Activated CD4-positive, alpha-beta T cell treated with anti-CD3 and anti-CD28 coated beads, Interleukin-2, amount 10 ng/mL, durations not matched to agents 24 days and 14 days (primary cell): ENCODE results near the gene TLCD2. TPM values are rescaled to one million over a fixed set of nuclear protein-coding genes. Genes with fewer than 3 reads are reported as not detected.
"Not testable (repeated sequence)": the region's sequence is repeated elsewhere in the genome, so short reads cannot be mapped to it uniquely, and the experiment has no call there.

Source experiments
- DNase-seq: peaks from one replicate; pipeline ENCODE4 v3.0.0; 2022
- H3K27ac Mint-ChIP-seq: one replicate; pipeline ENCODE4 v1.8.0; 2022; ENCODE audit warnings: mild to moderate bottlenecking, mixed read lengths
- H3K27me3 Mint-ChIP-seq: one replicate; pipeline ENCODE4 v1.8.0; 2022; ENCODE audit warnings: mixed read lengths
- H3K36me3 Mint-ChIP-seq: one replicate; pipeline ENCODE4 v1.8.0; 2022; ENCODE audit warnings: low read depth, mild to moderate bottlenecking, mixed read lengths
- H3K4me1 Mint-ChIP-seq: one replicate; pipeline ENCODE4 v1.8.0; 2021; ENCODE audit warnings: mixed read lengths
- H3K4me3 Mint-ChIP-seq: one replicate; pipeline ENCODE4 v1.8.0; 2022; ENCODE audit warnings: mild to moderate bottlenecking, moderate library complexity, mixed read lengths
- H3K9me3 Mint-ChIP-seq: one replicate; pipeline ENCODE4 v1.8.0; 2021; ENCODE audit warnings: mixed read lengths
- intact Hi-C: fragments of 100-400 bp; cut with micrococcal nuclease; formaldehyde crosslinking; loops from one replicate; pipeline ENCODE4 v1.15.1; 2023
- total RNA-seq: library from RNA; stranded (reverse); gene quantifications from 2 replicates; pipeline ENCODE4 v1.2.3, GENCODE V29; 2022

Gene TLCD2
- total RNA-seq, 1 donor from 2014 or later, result 0.14 TPM

GRCh38 chr17:1705004-1705403 is 5.2 kb downstream of the TLCD2 start:
- H3K27ac Mint-ChIP-seq, result no peak overlapping the region
- no peak overlapping the region for H3K4me3 Mint-ChIP-seq
- peaks cover 5% of the 10 kb centered on the region for H3K4me1 Mint-ChIP-seq
- peaks cover 31% of the 10 kb centered on the region for H3K27me3 Mint-ChIP-seq
- H3K36me3 Mint-ChIP-seq, result no peaks in the 10 kb centered on the region
- no peaks in the 10 kb centered on the region for H3K9me3 Mint-ChIP-seq
- no peak for DNase-seq
- intact Hi-C loops, result no loop called here

GRCh38 chr17:1703063-1703462 is 7.1 kb downstream of the TLCD2 start:
- Mint-ChIP-seq H3K36me3 (no peaks in the 10 kb centered on the region), H3K9me3 (no peaks in the 10 kb centered on the region), H3K27ac (no peak overlapping the region), H3K27me3 (peaks cover 25% of the 10 kb centered on the region), H3K4me1 (peaks cover 3% of the 10 kb centered on the region), H3K4me3 (no peak overlapping the region)
- intact Hi-C loops, result no loop called here
- DNase-seq, result no peak

- H3K9me3 Mint-ChIP-seq, H3K27ac Mint-ChIP-seq: not testable (repeated sequence)
Measured at GRCh38 chr17:1699891-1700290, 10.3 kb downstream of the TLCD2 start.

GRCh38 chr17:1697681-1698080 is 12.5 kb downstream of the TLCD2 start:
- no peak overlapping the region for H3K27ac Mint-ChIP-seq
- intact Hi-C loops, result no loop called here
- H3K36me3 Mint-ChIP-seq, result no peaks in the 10 kb centered on the region
- no peak for DNase-seq
- peaks cover 5% of the 10 kb centered on the region for H3K27me3 Mint-ChIP-seq
- H3K9me3 Mint-ChIP-seq, result no peaks in the 10 kb centered on the region
- H3K4me1 Mint-ChIP-seq, result no peaks in the 10 kb centered on the region
- no peak overlapping the region for H3K4me3 Mint-ChIP-seq

More at GRCh38 chr17:1699891-1700290, 10.3 kb downstream of the TLCD2 start:
- H3K4me1 Mint-ChIP-seq, H3K36me3 Mint-ChIP-seq, H3K27me3 Mint-ChIP-seq, H3K4me3 Mint-ChIP-seq, DNase-seq, intact Hi-C loops: not testable (repeated sequence)

GRCh38 chr17:1695365-1695764 is 14.8 kb downstream of the TLCD2 start:
- Mint-ChIP-seq H3K36me3 (no peaks in the 10 kb centered on the region), H3K27me3 (peaks cover 7% of the 10 kb centered on the region), H3K27ac (no peak overlapping the region), H3K4me1 (no peaks in the 10 kb centered on the region), H3K9me3 (no peaks in the 10 kb centered on the region), H3K4me3 (no peak overlapping the region)
- intact Hi-C loops, result no loop called here
- DNase-seq, result no peak

- Mint-ChIP-seq H3K4me1 (no peaks in the 10 kb centered on the region), H3K4me3 (no peak overlapping the region), H3K27ac (no peak overlapping the region), H3K9me3 (no peaks in the 10 kb centered on the region), H3K36me3 (no peaks in the 10 kb centered on the region), H3K27me3 (peaks cover 7% of the 10 kb centered on the region)
- intact Hi-C loops, result no loop called here
- no peak for DNase-seq
Measured at GRCh38 chr17:1693339-1693738, 16.8 kb downstream of the TLCD2 start.

GRCh38 chr17:1690544-1691221 is 19.5 kb downstream of the TLCD2 start:
- no peaks in the 10 kb centered on the region for H3K36me3 Mint-ChIP-seq
- H3K27me3 Mint-ChIP-seq, result peaks cover 6% of the 10 kb centered on the region
- intact Hi-C loops, result no loop called here
- H3K9me3 Mint-ChIP-seq, result no peaks in the 10 kb centered on the region
- no peaks in the 10 kb centered on the region for H3K4me1 Mint-ChIP-seq
- no peak for DNase-seq
- H3K27ac Mint-ChIP-seq, result no peak overlapping the region
- no peak overlapping the region for H3K4me3 Mint-ChIP-seq

GRCh38 chr17:1688405-1688804 is 21.8 kb downstream of the TLCD2 start:
- H3K27ac Mint-ChIP-seq, DNase-seq, H3K27me3 Mint-ChIP-seq, H3K4me3 Mint-ChIP-seq, intact Hi-C loops, H3K9me3 Mint-ChIP-seq: not testable (repeated sequence)
- Mint-ChIP-seq H3K36me3 (peaks cover 11% of the 10 kb centered on the region), H3K4me1 (peaks cover 13% of the 10 kb centered on the region)

- Mint-ChIP-seq H3K9me3 (no peaks in the 10 kb centered on the region), H3K27me3 (no peaks in the 10 kb centered on the region), H3K4me3 (no peak overlapping the region), H3K4me1 (peaks cover 25% of the 10 kb centered on the region), H3K27ac (no peak overlapping the region), H3K36me3 (peaks cover 34% of the 10 kb centered on the region)
- DNase-seq, result no peak
- intact Hi-C loops, result no loop called here
Measured at GRCh38 chr17:1686086-1686485, 24.1 kb downstream of the TLCD2 start.

- peak; percentile 100 for DNase-seq
- H3K27ac Mint-ChIP-seq, result peak within 1 kb of the TSS; percentile 97
- intact Hi-C loops, result loop anchor here (2.0 kb wide), 2 partner anchors 32 to 36 kb away; partner anchors contain the start of gene RILP
- no peaks in the 10 kb centered on the region for H3K9me3 Mint-ChIP-seq
- H3K4me1 Mint-ChIP-seq, result peaks cover 30% of the 10 kb centered on the region
- peaks cover 49% of the 10 kb centered on the region for H3K36me3 Mint-ChIP-seq
- H3K27me3 Mint-ChIP-seq, result no peaks in the 10 kb centered on the region
- H3K4me3 Mint-ChIP-seq, result peak within 1 kb of the TSS; percentile 98
Measured at GRCh38 chr17:1684378-1685189, 25.6 kb downstream of the TLCD2 start, which contains the start of gene PRPF8. Gene PRPF8, minus strand, starts transcription at chr17:1684867. Its CDS starts 296 bp downstream, at chr17:1684571.

GRCh38 chr17:1683459-1683858 is 26.7 kb downstream of the TLCD2 start:
- H3K27ac Mint-ChIP-seq, result peak overlapping the region; percentile 97
- peaks cover 57% of the 10 kb centered on the region for H3K36me3 Mint-ChIP-seq
- H3K27me3 Mint-ChIP-seq, result no peaks in the 10 kb centered on the region
- intact Hi-C loops, result no loop called here
- no peaks in the 10 kb centered on the region for H3K9me3 Mint-ChIP-seq
- peaks cover 30% of the 10 kb centered on the region for H3K4me1 Mint-ChIP-seq
- H3K4me3 Mint-ChIP-seq, result peak overlapping the region; percentile 98
- DNase-seq, result no peak

- no peak overlapping the region for H3K4me3 Mint-ChIP-seq
- peaks cover 84% of the 10 kb centered on the region for H3K36me3 Mint-ChIP-seq
- H3K4me1 Mint-ChIP-seq, result peaks cover 6% of the 10 kb centered on the region
- H3K27ac Mint-ChIP-seq, result no peak overlapping the region
- H3K27me3 Mint-ChIP-seq, result no peaks in the 10 kb centered on the region
- DNase-seq, result no peak
- intact Hi-C loops, result no loop called here
- no peaks in the 10 kb centered on the region for H3K9me3 Mint-ChIP-seq
Measured at GRCh38 chr17:1676401-1676800, 33.8 kb downstream of the TLCD2 start.

GRCh38 chr17:1673041-1673785 is 37.0 kb downstream of the TLCD2 start:
- no peaks in the 10 kb centered on the region for H3K27me3 Mint-ChIP-seq
- peaks cover 78% of the 10 kb centered on the region for H3K36me3 Mint-ChIP-seq
- H3K4me3 Mint-ChIP-seq, result no peak overlapping the region
- intact Hi-C loops, result no loop called here
- H3K27ac Mint-ChIP-seq, result no peak overlapping the region
- no peaks in the 10 kb centered on the region for H3K9me3 Mint-ChIP-seq
- DNase-seq, result peak; percentile 61
- peaks cover 16% of the 10 kb centered on the region for H3K4me1 Mint-ChIP-seq

GRCh38 chr17:1663934-1664333 is 46.2 kb downstream of the TLCD2 start:
- H3K4me1 Mint-ChIP-seq, H3K4me3 Mint-ChIP-seq, intact Hi-C loops, H3K9me3 Mint-ChIP-seq, H3K27me3 Mint-ChIP-seq, H3K27ac Mint-ChIP-seq, DNase-seq: not testable (repeated sequence)
- H3K36me3 Mint-ChIP-seq, result peaks cover 67% of the 10 kb centered on the region
